Stimulated activated CD4-positive, alpha-beta T cell treated with anti-CD3 and anti-CD28 coated beads, Interleukin-4, amount 100 ng/mL, for 48 hours (primary cell): ENCODE measurements around the gene ZDHHC19.
"Not testable (repeated sequence)": the region's sequence is repeated elsewhere in the genome, so short reads cannot be mapped to it uniquely, and the experiment has no call there.

ENCODE experiments used
- DNase-seq, 2 donors: peaks; one replicate each; pipeline ENCODE4 v3.0.0-alpha.2; 2020; ENCODE audit warnings: low read depth in 2 of 2

Gene ZDHHC19

DNA sequence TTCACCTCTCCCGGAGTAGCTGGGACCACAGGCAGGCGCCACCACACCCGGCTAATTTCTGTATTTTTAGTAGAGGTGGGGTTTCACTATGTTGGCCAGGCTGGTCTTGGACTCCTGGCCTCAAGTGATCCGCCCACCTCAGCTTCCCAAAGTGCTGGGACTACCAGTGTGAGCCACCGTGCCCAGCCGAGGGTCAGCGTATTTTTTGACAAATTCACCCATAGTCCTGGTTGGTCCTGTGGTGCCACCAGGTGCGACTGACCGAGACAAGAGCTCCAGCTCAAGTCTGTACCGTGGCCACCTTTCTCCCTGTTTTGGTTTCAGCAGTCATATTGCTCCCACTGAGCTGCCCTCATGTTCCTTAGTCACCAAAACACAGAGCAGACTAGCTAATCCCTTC is 13.9 kb upstream of the ZDHHC19 start:
- DNase-seq: no peak

DNA sequence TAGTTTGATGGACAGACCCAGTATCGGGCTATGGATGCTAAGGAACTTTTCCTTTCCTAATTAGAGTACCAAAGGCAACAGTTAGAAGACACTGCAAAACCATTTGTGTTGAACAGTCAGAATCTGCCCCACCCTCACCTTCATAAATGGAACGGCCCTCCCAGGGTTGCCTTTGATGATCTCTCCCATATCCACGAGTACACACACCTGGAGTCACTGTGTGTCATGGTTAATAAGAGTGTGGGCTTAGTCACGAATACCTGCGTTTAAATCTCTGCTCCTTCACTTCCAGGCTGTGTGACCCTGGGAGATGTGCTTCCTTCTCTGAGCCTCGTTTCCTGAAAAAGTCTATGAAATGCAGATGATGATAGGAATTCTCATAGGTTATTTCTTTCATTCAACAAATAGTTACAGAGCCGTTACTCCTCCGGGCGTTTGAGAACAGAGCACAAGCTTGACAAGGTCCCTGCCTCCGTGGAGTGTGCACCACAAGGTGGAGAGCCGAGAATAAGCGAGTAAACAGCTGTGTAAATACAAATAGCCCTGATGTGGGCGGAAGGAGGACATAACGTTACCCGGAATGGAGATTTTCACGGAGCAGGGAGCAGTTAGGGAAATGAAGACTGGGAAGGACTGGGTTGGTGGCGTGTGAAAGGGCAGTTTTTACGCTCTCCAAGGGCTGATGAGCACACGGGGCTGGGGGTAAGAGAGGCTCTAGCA is 11.8 kb upstream of the ZDHHC19 start:
- DNase-seq: no peak

DNA sequence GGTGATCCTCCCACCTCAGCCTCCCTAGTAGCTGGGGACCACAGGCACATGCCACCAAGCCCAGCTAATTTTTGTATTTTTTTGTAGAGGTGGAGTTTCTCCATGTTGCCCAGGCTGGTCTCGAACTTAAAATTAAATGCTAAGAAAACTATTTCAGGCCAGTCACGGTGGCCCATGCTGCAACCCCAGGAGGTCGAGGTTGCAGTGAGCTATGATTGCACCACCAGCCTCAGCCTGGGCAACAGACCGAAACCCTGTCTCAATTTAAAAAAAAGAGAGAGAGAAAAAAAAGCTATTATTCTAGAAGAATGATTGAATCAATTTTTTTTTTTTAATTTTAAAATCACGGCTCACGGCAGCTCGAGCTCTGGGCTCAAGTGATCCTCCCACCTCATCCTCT is 9.8 kb upstream of the ZDHHC19 start:
- no peak for DNase-seq

DNA sequence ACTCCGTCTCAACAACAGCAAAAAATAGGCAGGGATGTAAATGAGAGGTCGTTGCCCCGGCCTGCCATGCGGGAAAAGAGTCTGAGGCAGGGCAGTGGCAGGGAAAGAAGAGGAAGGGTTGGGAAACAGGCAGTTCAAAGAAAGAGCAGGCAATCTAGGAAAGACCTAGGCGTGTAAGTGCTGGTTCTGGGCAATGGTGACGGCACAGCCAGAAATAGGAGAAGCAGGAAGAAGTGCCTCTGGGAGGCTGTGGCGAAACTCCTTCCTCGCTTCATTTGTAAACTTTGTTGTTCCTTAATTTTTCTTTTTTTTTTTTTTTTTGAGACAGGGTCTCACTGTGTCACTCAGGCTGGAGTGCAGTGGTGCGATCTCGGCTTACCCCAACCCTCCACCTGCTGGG is 9.4 kb upstream of the ZDHHC19 start:
- DNase-seq: no peak

DNA sequence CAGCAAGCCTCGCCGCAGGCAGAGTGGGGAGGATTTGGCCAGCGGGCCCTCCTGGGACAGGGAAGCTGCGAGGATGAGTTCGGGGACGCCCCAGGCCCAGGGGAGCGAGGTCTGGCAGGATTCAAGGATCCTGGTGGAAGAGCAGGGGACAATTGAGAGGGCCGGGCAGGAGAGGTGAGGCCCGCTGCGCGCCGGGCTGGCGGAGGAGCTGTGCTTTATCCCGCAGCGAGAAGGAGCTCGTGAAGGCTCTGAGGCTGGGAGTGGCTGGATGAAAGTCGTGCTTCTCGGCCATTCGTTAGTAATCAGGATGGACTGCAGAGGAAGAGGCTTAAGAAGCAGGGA is 8.7 kb upstream of the ZDHHC19 start:
- no peak for DNase-seq

DNA sequence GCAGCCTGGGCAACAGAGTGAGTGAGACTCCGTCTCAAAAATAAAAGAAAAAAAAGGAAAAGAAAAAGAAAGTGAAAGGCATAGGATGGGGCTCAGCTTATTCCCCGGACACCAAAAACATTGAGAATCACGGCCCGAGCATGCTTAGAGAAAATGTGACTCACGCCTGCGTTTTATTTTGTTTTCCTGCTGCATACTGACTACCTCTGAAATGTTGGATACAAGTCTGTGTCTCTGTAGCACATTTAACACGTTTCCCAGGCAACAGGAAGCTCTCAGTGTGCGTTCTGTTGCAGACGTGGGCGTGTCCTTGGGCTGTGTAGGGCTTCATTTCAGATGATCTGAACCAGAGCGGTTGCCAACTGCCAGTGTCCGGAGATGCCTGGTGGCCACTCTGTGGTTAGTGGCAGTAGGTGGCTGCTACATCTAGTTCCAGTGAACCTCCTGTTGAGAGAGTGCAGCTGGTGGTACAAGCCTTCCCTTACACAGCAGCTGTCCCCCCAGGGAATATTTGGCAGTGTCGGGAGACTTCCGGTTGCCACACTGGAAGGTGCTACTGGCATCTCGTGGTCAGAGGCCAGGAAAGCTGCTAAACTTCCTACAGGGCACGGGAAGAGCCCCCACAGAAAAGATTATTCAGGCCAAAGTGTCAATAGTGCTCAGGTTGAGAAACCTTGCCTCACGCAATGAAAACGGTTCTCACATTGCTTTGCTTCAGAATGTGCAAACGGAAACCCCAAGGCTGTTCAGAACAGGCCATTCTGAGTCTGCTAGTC is 8.2 kb upstream of the ZDHHC19 start:
- peak; percentile 28 to 47 for DNase-seq

DNA sequence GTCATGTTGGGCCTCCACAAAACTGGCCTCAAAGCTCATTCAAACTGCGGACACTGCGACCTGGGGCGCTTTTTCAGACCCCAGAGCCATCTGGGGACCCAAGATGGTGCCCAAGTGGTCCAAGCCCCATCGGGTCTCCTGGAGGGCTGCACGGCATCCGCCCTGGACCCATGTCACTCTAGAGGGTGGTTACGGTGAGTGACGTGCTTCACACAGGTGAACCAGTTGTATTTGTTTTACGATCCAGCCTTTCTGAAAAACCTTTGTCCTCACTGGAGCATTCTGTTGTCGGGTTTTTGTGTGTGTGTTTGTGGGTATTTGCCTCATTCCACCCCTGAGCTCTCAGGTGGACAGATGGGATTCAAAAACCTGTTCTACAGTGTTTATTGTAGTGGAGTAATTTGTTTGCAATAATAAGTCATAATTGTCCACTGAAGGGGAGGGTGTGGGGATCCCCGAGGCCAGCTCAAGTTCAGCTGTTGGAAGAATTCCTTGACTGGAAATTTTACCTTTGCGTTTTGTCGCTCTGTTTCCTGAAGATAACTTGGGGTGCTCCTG is 7.0 kb upstream of the ZDHHC19 start:
- DNase-seq: no peak

DNA sequence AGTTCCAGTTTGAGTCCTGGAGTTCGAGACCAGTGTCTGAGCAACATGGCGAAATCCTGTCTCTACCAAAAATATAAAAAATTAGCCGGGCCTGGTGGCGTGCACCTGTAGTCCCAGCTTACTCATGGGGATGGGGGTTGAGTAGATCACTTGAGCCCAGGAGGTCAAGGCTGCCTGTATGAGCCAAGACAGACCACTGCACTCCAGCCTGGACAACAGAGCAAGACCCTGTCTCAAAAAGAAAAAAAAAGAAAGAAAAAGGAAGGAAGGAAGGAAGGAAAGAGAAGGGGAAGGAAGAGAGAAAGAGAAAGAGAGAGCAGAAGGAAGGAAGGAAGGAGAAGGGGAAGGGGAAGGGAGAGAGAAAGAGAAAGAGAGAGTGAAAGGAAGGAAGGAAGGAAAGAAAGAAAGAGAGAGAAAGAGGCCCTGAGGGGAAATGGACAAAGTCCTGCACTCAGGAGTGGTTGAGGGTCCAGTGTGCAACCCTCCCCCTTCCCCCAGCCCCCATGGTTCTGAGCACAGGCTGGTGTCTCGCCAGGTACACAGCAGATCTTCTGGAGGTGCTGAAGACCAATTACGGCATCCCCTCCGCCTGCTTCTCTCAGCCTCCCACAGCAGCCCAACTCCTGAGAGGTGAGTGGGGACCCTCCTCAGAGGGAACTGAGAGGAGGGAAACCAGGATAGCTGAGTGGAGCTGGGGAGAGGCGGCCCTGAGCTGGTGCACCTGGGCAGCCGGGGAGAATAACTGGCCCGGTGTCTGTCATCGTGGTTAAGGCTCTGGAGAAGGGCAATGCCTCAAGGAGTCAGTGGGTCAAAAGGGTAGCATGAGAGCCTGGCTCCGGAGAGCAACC is 6.3 kb upstream of the ZDHHC19 start:
- DNase-seq: no peak

DNA sequence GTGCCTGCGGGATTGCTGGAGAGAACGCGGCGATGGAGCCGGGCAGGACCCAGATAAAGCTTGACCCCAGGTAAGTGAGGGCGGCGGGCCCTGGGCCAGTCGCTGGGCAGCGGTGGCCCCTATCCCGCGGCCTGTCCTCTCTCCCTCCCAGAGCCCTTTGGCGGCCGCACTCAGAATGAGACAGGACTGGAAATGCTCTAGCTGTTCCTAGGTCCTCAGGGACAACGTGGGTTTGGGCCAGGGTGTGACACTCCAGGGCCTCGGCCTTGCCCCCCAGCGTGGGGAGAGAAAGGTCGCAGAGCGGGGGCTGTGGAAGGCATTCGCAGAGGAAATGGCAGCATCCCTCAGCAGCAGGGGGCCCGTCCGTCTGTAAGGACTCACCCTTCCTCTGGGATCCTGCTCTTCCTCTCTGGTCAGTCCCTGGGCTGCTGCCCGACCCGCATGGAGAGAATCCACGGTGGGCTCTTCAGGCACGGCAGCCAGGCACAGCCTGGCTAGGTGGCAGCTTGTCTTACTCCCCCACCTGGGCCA is 5.5 kb upstream of the ZDHHC19 start:
- DNase-seq: no peak

DNA sequence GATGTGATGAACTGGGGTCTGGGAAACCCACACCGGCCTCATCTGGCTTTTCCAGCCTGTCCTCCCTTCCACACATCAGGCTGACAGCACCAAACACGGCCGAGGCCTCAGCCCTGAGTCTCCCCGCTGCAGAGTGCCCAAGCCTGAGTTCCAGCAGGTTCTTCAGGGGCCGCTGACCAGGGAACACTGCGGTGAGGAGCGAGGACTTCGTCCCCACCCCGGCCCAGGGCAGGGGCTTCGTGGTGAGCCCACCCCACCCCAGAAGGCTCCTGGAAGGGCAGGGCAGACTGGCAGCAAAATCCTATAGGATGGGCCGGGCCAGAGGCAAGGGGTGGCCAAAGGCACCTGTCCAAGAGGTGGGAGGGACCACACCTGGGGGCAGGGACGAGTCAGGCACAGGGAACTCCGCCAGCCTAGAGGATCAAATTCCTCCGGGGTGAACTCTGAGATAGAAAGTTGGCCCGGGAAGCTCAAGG is 4.9 kb upstream of the ZDHHC19 start, which contains the start of gene SLC51A:
Gene SLC51A, plus strand, starts transcription at position 446 of the 476 bp plus-strand sequence. CDS start 179 bp downstream, outside the sequence.
- DNase-seq: no peak

DNA sequence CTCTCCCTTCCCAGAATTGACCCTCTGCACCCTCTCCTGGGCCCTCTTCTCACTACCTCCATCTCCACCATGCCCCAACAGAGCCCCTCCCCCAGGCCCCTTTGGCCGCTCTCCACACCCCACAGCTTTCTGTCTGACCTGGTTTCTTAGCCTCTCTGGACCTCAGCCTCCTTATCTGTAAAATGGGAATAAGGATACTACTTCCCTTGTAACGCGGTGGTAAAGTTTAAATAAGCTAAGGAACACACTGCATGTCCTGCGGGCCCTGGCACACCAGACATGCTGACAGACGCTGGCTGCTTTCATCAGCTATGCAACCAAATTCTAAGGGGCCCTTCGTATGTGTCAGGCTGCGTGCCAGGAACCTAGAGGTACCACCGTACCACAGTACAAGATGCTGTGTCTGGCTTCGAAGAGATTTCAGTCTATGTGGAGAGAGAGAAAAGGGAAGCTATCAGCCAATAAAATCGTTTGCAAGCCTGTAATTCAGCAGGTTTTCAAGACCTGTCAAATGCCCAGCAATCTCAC is 4.4 kb upstream of the ZDHHC19 start:
- DNase-seq: no peak

DNA sequence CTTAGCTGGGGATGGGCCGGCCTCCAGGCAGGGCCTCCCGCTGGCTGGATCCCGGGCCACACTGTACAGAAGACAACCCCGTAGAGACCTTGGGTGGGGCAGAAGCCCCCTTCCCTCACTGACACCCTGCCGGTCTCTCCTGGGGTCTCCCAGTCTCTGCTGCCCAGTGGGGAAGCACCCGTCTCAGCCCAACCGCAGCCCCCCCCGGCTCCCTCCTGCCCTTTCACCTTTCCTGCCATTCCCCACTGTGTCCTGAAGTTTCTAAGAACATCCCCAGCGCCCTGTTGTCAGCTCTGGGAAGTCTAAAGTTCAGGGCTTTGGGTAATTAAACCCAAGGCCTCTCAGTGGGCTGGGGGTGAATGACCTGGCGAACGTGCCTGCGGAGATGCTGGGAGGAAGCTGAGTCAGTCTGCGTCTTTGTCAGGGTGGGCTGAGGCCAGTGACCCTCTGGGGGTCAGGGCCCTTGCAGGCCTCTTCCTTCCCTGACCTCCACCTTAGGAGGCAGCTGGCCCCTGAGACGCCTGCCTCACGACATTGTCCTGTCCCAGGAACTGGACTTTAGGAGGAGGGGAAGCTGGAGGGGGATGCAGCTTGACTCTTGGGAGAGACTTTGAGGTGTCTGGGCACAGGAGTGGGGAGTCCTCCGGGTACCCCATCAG is 3.7 kb upstream of the ZDHHC19 start:
- no peak for DNase-seq

DNA sequence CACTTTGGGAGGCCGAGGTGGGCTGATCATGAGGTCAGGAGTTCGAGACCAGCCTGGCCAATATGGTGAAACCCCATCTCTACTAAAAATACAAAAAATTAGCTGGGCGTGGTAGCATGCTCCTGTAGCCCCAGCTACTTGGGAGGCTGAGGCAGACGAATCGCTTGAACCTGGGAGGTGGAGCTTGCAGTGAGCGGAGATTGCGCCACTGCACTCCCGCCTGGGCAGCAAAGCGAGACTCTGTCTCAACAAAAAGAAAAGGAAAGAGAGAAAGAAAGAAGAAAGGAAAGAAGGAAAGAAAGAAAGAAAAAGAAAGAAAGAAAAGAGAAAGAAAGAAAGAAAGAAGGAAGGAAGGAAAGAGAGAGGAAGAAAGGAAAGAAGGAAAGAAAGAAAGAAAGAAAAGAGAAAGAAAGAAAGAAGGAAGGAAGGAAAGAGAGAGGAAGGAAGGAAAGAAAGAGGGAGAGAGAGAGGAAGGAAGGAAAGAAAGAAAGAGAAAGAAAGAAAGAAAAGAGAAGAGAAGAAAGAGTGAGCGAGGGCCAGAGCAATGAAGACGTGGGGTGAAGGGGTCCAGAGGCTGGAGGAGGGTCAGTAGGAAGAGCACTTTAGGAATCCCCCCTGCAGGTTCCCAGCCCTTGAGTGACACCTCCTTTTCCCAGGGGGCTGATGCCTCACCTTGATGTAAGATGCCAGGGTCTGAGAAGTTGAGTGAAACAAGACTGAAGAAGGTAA is 1.1 kb downstream of the ZDHHC19 start:
- not testable (repeated sequence) for DNase-seq

DNA sequence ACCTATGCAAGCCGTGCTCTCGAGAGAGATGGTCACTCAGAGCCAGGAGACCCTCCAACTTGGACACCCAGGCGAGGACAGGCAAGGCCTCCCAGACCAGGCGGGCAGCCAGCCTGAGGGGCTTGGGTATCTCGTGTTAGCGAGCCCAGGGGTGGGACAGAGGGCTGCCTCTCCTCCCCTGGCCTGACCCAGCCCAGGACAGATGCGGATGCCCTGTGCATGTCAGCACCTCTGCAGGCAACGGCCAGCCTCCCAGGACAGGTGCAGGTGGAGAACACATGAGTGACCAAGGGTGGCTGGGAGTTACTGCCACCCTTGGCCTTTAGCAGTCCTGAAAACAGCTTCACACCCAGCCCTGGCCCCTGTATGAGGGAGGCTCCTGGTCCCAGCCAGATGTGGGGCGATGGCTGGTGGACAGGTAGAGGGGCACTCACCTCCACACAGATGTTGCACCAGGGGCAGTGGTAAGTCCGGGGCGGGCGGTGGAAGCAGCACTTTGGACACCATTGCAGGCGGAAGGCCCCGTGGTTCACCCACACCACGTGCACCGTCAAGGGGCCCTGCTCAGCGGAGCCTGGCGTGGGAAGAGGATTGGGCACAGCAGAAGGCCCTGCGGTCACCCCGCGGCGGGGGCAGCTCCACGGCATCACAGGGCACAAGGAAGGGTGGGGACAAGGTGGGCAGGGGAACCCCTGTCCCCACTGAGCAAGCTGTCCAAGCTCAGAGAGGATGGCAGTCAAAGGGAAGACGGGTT is 2.1 kb downstream of the ZDHHC19 start:
- no peak for DNase-seq

DNA sequence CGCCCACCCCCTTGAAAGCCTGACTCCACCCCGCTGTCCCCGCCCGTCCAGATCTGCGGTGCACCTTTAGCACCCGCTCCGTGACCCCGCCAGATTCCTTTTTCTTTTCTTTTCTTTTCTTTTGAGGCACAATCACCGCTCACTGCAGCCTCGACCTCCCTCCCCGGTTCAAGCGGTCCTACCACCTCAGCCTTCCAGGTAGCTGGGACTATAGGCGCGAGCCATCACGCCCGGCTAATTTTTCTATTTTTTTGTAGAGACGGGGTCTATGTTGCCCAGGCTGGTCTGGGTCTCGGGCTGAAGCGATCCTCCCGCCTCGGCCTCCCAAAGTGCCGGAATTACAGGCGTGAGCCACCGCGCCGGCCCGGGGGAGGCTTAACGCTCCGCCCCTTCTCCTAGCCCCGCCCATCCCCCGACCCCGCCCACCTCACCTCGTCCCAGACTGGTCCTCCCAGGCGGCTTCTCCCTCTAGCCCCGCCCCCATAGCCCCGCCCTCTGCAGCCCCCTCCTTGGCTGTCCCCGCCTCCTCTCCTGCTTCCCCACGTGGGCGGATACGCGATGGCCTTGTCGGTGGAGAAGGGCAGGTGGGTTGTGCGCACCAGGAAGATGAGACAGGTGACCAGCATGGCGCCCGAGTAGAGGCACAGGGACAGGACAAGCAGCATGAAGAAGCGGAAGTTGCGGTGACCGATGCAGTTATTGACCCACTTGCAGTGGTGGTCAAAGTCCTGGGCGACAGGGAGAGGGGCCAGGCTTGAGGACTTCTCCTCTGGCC is 3.2 kb downstream of the ZDHHC19 start:
- DNase-seq: peak; percentile 59 to 73

DNA sequence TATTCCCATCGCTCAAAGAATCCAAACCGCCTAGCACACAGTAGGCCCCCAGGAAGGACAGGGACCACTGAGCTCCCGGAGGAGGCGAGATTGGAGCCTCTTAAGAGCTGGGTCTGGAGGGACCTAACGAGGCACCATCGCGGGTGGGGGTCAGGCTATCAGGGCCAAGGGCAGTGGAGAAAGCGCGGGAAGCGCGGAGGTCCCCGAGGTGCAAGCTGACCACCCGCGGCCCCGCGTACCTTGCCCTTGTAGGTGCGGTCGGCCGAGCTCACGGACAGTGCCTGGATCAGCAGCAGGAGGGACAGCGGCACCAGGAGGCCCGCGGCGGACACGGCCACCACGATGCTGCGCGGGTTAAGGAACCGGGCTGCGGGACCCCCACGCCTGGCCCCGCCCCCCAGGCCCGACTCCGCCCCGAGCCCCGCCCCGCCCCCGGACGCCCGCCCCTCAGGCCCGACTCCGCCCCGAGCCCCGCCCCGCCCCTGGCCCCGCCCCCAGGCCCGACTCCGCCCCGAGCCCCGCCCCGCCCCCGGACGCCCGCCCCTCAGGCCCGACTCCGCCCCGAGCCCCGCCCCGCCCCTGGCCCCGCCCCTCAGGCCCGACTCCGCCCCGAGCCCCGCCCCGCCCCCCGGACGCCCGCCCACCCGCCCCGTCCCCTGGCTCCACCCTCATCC is 3.9 kb downstream of the ZDHHC19 start:
- no peak for DNase-seq

DNA sequence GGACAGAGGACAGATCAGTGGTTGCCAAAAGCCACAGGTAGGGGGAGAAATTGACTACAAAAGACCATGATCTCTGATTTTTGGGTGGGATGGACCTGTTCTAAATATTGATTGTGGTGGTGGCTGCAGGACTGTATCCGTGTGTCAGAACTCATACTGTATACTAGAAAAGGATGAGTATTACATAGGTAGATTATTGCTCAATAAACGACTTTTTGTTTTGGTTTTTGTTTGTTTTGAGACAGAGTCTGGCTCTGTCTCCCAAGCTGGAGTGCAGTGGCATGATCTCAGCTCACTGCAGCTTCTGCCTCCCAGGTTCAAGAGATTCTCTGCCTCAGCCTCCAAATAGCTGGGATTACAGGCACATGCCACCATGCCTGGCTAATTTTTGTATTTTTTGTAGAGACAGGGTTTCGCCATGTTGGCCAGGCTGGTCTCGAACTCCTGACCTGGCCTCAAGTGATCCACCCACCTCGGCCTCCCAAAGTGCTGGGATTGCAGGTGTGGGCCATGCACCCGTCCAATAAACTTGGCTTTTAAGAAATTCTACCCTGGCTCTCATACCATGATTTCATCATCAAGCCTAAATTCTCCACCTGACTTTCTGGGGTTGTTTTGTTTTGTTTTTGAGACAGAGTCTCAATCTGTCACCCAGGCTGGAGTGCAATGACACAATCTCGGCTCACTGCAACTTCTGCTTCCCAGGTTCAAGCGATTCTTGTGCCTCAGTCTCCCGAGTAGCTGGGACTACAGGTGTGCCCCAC is 5.6 kb downstream of the ZDHHC19 start:
- not testable (repeated sequence) for DNase-seq
